Measurements from ENCODE around the gene IL21R.

- TF ChIP-seq POLR2AphosphoS5 (IDR thresholded peaks at IDR 0.05; ENCODE audit: low read depth, low read length) (no peak), POLR2A (IDR thresholded peaks at IDR 0.05; ENCODE audit: low read depth, low read length) (no peak), SPI1 (IDR thresholded peaks at IDR 0.05; ENCODE audit: low read depth, low read length) (no peak), TAF1 (IDR thresholded peaks at IDR 0.05; ENCODE audit: low read depth, low read length) (no peak), POU2F2 (IDR thresholded peaks at IDR 0.05; ENCODE audit: low read depth, low read length) (no peak)
Measured at GRCh38 chr16:27464626-27465482, 62.9 kb downstream of the IL21R start.

Data from GM12891 (cell line).